ENCODE results near the gene IQSEC3.

IQSEC3 gene

DNA sequence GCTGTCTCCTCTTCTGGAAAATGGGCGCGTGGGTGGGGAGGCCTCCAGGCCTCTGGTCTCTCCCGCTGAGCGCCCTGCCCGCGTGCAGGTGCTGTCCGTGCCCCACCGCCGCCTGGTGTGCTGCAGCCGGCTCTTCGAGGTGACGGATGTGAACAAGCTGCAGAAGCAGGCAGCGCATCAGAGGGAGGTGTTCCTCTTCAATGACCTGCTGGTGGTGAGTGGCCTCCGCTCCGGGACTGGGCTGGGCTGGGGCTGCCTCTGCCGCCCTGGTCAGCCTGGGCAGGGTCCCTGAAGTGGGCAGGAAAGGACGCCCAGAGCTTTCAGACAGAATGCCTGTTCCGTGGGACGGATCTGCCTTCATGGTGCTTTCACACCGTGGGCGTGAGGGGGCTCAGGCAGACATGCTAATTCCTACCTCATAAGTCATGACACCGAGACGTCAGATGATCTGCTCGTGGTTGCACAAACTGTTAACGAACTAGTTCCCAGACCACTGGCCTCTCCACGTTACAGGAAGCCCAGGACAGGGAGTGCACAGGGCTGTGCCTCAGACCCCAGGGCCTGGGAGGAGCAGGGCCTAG lies 96.9 kb downstream of the IQSEC3 start:
- no peak for DNase-seq (ENCODE audit: low read depth, low spot score)

DNA sequence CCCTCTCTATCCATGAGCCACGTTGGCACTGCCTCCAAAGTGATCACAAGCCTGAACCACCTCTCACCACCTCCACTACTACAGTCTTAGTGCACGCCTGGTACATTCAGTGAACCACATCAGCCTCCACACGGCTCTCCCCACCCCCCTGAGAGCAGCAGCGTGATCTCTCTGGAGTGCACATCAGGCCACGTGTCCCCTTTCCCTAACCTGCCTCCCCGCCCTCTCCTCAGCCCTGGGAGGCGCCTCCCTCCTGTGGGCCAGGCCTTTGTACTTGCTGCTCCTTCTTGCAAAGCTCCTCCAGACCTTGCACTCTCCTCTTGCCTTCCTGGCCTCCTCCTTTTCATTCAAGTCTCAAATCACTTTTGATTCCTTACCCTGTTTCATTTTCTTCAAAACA lies 97.6 kb downstream of the IQSEC3 start:
- DNase-seq (ENCODE audit: low read depth, low spot score): no peak

DNA sequence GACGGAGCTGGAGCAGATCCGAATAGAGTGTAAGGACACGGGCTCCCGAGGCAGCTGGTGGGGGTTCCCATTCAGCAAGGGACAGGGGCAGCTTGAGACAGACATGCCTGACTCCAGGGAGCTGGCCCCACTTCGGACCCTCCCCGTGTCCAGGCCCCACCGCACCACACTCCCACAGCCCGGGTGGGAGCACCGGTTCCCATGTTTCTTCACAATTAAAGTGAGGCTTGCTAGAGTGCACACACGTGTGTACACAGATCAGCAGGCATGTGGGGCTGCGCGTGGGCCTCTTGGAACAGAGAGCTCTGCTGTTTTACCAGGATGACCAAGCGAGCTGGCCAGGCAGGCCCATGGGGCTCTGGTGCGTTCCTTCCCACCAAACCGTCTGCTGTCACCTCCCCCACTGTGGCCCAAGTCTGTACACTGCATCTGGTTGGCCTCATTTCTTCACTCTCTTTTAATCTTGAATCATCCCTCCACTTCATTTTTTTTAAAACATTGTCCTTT lies 99.3 kb downstream of the IQSEC3 start:
- DNase-seq (ENCODE audit: low read depth, low spot score): no peak

DNA sequence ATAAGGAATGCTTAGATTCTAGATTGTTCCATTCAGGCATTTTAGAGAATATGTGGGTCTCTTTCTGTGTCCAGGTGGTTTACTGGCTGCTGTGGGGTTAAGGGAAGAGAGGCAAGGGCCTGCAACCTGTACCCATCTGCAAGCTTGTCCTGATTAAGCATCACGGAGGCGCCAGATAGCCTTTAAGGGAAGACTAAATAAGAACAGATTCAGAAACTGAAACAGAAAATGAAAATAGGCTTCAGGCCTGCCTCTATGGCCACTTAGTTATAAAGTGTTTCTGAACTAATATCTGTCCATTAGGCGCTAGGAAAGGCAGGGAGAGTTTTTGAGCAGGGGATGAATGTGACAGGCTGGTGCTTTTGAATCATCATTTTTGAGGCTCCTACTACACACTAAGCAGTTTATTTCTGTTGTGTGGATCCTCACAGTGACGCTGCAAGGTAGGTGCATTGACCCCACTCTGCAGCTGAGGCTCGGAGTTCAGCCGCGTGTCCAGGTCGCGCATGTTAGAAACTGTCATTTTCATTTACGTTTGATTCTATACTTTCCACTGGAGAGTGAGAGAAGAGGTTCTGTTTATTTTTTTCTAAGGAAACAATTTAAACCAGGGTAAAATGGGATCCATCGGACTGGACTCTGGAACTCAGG lies 100.0 kb downstream of the IQSEC3 start:
- DNase-seq (ENCODE audit: low read depth, low spot score): no peak

DNA sequence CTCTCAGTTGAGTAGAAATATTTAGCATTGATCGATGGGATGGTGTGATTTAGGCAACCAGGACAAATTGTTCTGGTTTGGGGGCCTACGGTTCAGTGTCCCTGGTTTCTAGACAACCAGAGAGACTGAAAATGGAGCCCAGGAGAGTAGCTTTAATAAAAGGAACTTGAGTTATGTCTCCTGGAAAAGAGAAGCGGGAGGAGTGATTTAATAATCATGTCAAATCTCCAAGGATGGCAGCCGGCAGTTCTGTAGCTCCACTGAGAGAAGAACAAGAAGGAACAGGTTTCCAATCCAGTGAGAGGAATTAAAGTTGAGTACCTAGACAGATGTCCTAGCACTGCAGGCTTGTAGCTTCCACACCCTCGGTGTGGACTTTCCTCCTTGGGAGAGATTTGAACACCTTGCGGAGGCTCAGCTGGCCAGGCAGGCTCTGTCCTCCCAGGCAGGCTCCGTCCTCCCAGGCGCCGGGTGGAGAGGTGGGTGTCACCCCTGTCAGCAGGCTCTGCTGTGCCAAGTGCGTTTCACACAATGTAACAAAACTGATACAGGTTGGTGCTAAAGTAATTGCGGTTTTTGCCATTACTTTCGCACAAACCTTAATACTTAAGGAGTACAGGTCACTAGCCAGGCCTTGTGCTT lies 101.5 kb downstream of the IQSEC3 start:
- DNase-seq (ENCODE audit: low read depth, low spot score): no peak

DNA sequence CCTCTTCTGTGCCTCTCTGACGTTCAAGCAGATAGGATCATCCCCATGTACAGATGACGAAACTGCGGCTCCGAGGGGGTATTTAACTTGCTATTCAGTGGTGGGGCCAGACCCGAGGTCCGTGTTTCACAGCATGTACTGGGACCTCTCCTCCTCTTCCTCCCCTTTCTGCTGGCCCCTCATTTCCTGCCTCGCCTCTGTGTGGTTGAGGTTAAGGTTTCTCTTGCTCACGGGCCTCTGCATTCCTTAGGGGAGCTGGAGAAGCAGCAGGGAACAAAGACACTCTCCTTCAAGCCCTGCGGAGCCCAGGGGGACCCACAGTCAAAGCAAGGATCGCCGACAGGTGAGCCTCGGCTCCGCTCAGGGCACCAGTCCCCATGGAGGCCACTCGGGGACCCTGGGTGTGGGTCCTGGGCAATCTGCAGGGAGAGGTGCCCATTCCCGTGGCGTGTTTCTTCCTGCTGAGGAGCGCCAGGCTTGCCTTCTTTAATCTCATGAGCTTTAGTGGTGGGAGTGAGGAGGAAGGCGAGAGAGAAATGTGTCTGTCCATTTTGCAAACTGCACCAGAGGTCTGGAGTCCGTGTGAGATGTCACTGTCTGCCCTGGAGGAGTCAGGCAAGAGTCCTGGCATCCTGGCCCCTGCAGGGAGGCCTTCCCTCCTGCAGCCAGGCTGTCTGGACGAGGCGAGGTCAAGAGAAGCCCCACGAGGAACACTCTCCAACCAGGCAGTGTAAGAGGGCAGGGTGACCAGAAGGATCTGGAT lies 102.4 kb downstream of the IQSEC3 start:
- DNase-seq (ENCODE audit: low read depth, low spot score): no peak

DNA sequence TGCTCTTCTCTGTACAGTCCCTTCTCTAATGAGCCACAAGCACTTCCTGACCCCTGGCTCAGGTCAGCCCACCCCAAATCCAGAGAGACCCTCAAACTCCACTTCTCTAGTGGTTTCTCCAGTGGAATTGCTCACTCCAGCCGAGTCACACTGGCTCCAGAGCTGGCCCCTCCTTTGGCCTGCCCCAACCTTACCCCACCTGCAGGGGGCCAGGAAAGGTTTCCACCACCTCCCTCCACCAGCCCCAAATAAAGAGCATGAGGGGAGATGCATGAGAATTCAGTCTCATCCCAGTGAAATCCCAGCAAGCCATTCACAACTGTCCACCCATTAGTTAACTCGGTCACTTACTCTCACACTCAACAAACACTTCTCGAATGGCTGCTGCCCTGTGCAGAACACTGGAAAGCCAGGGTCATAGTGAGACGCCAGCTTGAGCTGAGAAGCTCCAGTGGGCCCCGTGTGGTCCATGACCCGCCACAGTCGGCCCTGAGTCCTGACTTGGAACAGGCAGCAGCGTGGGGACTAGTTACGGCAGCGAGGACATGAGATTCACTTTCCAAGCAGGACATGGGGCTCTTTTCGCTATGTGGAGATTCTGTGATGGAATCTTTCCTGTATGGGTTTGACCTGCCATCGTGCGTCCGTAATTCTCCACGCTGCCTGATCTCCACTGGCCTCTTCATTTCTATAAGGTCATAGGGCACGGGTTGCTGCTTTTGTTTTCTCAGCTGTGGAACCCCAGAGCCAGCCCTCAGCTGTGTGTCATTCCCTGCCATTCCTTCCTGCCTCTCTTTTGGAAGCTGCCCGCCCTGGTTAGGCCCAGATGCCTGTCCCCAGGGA lies 103.2 kb downstream of the IQSEC3 start:
- no peak for DNase-seq (ENCODE audit: low read depth, low spot score)

DNA sequence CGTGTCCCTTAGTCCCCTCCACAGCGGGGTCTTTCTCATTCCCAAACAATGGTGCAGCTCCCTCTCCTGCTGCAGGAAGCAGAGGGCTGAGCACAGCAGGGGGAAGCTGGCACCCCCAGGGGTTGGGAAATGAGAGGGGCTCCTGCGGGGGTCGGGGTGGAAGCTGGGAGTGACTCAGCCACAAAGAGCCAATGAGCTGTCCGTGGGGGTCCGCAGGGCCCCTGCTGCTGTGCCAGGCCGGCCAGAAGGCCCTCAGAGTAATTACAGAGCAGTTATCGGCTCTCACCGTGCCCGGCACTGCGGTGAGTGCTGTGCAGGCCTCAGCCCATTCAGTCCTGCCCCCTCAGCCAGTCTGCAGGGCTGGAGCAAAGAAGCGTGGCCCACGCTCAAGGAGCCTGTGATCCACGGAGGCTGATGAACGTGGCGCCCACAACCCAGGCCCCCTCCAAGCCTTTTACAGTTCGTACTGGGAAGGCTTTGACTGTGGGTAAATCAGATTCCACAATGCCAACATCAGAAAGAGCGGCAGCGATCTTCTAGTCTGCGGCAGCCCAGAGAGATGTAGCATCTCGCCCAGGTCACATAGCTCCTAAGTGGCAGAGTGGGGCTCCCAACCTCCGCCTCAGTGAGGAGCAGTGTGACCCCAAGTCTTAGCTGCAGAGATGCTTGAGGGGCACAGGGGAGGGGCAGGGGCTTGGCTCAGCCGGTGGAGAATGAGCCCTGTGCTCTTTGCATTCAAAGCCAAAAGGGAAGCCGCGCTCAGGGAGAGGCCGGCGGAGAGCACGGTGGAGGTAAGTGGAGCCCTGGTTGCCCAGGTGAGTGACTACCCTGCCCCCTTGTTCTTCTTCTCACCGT lies 104.0 kb downstream of the IQSEC3 start:
- DNase-seq (ENCODE audit: low read depth, low spot score): no peak

DNA sequence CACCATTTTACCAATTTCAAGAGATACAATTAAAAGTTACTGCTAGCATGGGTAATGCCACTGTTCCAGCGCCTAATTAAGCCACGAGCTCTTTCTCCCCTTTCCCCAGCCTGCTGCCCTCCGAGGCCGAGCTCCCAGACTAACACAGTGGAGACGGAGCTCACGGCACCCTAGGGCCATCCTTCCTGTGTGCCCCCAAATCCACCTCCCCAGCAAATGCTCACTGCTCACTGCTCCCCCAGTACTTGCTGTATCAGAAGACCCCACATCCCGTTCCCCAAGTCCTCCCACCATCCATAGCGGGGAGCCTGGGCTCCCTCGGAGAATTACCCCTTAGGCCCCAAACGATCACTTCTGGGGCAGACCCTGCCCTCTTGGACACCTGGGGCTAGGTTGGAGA lies 104.7 kb downstream of the IQSEC3 start:
- no peak for DNase-seq (ENCODE audit: low read depth, low spot score)

DNA sequence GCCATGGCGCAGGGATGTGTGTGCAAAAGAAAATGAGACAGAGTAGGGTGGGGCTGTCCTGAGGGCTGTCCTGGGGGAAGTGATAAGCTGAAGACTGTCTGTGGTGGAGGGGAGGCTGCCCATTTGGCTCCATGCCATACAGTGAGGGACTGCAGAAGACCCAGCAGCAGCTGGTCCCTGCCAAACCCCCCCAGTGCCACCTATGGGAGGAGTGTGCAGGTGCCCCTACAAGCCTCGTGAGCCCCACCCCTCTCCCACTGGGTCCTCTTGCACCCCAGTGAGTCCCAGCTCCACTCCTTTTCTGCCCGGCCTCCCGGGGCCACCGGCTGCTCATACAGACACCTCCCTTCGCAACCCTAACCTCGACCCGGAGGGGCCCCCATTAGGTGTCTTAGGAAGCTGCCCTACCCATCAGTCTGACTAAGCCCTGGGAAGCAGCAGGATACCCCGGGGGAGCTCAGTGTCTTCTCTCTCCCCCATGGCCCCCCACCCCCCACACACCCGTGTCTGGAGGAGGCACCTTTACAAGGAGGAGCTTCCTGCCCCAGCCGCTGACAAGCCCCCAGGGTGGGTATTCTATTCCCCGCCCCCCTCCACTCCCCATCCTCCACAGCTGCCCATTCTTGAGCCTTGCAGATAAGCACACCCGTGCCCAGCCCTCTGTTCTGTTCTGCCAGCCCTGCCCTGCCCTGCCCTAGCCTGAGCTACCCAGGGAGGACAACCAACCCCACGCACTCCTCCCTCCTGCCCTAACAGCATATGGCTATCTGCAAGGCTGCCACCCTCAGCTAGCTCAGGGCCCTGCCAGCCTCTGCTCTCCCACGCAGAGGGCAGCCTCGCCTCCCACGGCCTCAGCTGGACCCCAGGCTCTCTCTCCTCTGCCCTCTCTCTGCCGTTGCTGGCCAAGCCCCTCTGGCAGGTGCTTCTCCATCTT lies 105.4 kb downstream of the IQSEC3 start:
- DNase-seq (ENCODE audit: low read depth, low spot score): no peak

DNA sequence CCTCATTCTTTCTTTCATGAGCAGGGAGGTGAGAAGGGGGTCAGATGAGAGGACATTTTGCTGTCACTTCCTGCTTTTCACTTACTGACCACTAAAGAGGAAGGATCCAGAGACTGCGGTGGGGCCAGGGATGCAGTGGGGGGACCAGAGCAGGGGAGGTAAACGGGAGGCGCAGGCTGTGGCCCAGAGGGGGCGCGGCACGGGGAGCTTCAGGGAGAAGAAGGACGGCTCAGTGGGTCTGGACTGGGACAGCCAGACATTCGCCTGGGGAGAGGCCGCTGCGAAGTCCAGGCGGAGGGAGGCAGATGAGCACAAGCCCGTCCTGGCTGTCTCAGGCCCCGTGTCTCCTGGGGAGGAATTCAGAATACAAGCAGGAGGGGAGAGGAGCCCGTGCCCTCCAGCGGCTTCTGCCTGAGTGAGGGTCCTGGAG lies 106.2 kb downstream of the IQSEC3 start:
- DNase-seq (ENCODE audit: low read depth, low spot score): no peak

DNA sequence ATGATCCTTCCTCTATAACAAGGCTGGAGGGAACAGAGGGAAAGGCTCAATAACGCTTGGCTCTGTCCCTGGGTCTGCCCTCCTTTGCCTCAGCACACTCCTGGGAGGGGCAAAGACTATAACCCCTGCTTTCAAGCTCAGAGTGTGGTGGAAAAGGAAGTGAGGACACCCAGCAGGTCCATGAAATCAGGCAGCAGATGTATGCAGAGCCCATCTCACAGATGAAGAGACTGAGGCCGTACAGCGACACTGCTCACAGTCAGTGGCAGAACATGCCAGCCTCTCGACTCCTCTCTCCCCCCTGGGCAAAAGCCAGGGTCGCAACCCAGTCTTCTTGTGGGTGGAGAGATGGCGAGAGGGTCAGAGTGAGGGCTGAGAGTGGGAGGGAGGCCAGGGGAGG lies 107.6 kb downstream of the IQSEC3 start:
- no peak for DNase-seq (ENCODE audit: low read depth, low spot score)

DNA sequence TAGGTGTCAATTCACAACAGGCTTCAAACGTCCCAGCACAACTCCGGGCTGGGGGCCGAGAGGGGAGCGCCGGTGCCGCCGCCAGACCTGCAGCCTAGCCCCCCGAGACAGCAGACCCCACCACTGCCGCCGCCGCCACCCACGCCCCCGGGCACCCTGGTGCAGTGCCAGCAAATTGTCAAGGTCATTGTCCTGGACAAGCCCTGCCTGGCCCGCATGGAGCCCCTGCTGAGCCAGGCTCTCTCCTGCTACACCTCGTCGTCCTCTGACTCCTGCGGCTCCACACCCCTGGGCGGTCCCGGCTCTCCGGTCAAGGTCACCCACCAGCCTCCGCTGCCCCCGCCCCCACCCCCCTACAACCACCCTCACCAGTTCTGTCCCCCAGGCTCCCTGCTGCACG lies 108.0 kb downstream of the IQSEC3 start:
- no peak for DNase-seq (ENCODE audit: low read depth, low spot score)

DNA sequence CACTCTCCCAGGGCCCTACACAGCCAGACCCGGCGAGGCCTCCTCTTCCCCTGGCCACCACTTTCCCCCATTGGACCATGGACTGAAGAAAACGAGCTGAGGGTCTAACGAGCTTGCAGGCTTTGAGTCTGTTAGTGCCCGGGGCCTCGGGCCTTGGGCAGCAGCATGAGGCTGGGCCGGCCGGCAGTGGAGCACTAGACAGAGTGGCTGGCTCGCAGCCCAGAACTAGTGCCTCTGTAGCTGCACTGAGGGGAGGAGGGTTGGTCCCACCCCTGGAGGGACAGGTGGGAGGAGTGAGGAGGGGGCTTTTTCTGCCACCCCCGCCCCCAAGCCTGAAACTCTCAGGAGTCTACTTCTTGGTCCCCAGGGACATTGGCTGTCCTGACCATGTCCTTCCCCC lies 108.7 kb downstream of the IQSEC3 start:
- no peak for DNase-seq (ENCODE audit: low read depth, low spot score)

DNA sequence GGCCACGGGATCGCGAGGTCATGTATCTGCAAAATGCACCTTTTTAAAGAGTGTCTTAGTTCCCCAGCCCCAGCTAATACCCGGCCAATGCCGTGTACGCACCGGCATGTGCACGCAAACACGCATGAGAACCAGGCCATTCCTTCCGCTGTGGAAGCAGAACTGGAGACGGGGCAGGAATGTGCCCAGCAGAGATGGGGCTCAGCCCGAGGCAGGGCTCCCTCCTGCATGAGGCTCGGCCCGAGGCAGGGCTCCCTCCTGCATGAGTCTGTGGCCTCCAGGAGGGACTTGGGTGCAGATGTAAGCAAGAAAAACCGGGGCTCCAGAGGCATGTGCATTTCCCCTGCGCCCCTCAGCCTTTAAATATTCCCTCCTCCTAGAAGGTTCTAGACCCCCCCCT lies 109.2 kb downstream of the IQSEC3 start:
- DNase-seq (ENCODE audit: low read depth, low spot score): no peak

DNA sequence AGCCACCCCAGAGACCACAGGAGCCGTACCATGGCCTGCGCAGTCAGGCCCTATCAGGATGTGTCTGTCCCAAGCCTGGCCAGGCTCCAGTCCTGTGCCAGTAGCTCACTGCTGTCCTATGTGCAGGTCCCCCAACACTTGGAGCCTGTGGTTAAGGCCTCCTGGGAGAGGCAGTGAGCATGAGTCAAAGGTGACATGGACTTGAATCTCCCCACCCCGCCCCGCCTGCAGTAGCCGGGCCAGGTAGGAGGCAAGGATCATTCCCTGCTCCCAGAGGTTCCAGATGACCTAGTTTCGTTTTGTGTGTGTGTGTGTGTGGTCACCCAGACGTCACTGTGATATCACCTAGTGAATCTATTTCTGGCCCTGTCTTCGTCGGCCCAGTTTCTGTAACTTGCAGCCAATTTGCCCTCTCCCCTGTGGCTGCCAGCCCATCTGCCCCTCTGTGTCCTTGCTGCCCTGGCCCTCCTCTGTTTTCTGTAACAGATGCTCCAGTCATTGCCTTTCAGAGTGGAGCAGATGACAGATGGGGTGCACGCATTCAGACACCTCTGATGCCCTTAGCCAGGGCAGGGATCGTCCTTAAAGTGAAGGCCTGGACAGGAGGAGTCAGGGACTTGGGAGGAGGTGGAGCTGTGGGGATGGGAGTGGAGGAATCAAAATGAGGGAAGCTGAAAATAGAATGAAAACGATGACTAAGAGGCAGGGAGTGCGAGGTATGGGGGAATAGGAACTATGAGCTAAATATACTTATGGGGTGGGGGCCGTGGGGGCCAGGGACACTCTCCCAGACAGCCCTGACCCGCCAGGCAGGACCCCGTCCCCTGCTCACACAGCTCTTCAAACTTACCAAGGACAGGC lies 110.0 kb downstream of the IQSEC3 start:
- no peak for DNase-seq (ENCODE audit: low read depth, low spot score)

DNA sequence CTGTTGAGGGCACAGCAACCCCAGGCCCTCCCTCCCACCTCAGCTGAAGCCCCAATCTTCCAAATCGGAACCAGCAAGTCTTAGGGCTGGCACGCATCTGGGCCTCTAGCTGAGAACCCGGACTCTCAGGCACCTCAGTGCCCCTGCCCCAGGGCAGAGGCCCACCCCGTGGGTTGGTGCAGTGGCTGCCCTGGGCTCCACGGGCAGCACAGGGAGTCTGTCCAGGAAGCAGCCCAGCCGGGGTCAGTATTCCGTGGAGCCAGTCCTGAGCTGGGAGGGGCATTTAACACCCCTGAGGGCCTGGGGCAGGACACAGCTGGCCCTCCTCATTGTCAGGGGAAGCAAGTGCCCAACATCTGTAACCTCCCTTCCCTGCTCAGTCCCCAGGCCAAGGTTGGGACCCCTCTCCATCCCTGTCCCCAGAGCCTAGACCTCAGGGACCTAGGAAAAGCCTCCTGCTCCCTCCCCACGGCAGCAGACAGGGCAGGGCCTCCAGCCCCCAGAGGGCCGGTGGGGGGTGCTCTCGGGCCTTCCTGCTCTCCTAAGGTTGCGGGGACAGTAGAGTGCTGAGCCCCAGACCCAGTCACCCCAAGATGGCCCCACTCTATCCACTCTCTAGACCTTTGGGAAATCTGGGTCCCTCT lies 110.9 kb downstream of the IQSEC3 start:
- no peak for DNase-seq (ENCODE audit: low read depth, low spot score)
